ENCODE data around the gene URM1.
A peak's percentile ranks its signal among the peaks of the same experiment; 100 is the strongest.
"Not testable (repeated sequence)": the region's sequence is repeated elsewhere in the genome, so short reads cannot be mapped to it uniquely, and the experiment has no call there.

URM1 gene

DNA sequence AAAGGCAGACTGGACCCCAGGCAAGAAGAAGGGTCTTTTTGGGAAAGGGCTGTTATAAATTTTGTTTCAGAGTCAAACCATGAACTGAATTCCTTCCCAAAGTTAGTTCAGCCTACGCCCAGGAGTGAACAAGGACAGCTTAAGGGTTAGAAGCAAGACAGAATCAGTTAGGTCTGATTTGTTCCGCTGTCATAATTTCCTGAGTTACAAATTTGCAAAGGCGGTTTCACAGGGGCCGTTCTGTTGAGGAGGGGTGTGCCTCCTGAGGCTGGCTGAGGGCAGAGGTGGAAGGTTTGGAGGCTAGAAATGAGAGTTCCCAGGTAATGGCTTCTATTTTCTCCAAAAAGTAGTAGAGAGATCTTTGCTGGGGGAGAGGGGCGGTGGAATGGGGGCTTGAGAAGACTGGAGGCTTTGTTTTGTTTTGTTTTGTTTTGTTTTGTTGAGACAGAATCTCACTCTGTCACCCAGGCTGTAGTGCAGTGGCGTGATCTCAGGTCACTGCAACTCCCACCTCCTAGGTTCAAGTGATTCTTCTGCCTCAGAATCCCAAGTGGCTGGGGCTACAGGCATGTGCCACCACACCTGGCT is 45.4 kb downstream of the URM1 start:
- peak overlapping the region; percentile 38 to 73 (median 61) for H3K4me3 Mint-ChIP-seq
- H3K9me3 Mint-ChIP-seq: no peaks in the 10 kb centered on the region
- H3K27me3 Mint-ChIP-seq (ENCODE audit: low read depth): peaks cover 19% of the 10 kb centered on the region
- no peaks in the 10 kb centered on the region for H3K36me3 Mint-ChIP-seq (ENCODE audit: low read depth)
- peak overlapping the region; percentile 75 to 91 (median 76) for H3K27ac Mint-ChIP-seq
- peaks cover 10% of the 10 kb centered on the region for H3K4me1 Mint-ChIP-seq
- TF ChIP-seq, protein P1, sequence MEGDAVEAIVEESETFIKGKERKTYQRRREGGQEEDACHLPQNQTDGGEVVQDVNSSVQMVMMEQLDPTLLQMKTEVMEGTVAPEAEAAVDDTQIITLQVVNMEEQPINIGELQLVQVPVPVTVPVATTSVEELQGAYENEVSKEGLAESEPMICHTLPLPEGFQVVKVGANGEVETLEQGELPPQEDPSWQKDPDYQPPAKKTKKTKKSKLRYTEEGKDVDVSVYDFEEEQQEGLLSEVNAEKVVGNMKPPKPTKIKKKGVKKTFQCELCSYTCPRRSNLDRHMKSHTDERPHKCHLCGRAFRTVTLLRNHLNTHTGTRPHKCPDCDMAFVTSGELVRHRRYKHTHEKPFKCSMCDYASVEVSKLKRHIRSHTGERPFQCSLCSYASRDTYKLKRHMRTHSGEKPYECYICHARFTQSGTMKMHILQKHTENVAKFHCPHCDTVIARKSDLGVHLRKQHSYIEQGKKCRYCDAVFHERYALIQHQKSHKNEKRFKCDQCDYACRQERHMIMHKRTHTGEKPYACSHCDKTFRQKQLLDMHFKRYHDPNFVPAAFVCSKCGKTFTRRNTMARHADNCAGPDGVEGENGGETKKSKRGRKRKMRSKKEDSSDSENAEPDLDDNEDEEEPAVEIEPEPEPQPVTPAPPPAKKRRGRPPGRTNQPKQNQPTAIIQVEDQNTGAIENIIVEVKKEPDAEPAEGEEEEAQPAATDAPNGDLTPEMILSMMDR (IDR thresholded peaks at IDR 0.05; ENCODE audit: unreplicated experiment in 3 of 3): no peak

DNA sequence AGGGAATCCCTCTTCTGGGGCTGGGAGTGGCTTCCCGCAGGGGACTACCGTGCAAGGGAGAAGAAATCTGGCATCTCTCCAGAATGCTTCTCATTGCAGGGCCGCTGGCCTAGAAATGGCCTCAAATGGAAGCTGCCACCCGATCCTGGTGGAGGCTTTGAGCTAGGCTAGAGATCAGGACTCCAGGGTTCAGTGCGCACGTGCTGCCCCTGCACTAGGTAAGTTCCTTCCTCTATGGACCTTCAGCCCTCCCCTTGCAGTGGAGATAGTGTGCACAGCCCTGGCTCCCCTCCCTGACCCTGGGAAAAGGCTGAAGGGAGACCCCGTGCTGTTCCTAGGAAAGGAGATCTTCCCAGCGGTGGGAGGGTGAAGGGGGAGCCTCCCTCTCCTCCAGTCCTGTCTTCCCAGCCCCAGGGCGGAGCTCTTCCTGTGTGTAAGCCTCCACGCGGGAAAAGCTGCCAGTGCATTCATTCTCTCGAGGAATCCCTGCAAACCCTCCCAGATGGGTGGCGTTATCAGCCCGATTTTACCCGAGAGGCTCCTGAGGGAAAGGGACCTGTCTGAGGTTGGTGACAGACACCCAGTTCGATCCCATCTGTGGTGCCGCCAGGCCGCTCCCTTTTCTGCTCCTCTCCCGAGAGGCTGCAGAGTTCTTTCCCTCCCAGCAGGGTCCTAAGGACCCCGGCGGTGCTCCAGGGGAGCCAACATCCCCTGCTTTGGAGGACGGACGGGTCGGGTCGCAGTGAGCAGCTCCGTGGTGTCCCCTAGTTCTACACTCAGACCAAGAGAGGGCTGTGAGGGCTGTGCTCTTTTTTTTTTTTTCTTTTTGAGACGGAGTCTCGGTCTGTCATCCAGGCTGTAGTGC is 48.1 kb downstream of the URM1 start:
- Mint-ChIP-seq H3K36me3 (ENCODE audit: low read depth) (peaks cover under 1% of the 10 kb centered on the region), H3K27ac (peak overlapping the region in 1 of 3 experiments; percentile 65), H3K4me3 (peak overlapping the region; percentile 80 to 86 (median 84)), H3K4me1 (peaks cover 9% of the 10 kb centered on the region), H3K27me3 (ENCODE audit: low read depth) (peaks cover 10% of the 10 kb centered on the region), H3K9me3 (no peaks in the 10 kb centered on the region)
- TF ChIP-seq, protein P1 (IDR thresholded peaks at IDR 0.05; ENCODE audit: unreplicated experiment in 3 of 3): no peak

DNA sequence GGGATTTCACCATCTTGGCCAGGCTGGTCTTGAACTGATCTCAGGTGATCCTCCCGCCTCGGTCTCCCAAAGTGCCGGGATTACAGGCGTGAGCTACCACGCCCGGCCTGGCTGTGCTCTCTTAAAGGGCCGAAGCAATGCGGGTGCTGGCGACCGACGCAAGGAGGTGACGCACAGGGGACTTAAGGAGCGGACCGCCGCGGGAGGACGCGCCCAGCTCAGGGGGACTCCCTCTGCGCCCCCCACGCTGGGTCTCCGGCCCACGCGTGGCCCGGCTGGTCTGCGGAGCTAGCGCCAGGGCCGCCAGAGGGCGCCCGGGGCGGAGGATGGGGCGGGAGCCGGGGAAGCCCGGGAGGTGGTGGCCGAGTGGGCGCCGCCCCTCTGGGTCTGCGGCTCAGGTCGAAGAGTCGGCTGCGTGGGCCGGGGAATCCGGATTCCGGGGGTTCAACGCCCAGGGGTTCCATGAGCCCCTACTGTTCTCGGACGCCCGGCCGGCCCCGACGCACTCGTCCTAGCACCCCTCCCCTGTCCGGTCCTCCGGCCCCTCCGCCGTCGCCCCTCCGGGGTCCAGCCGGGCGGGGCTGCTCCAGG is 49.0 kb downstream of the URM1 start:
- TF ChIP-seq, protein P1 (IDR thresholded peaks at IDR 0.05; ENCODE audit: unreplicated experiment in 3 of 3): peak; percentile 78 to 93 (median 83)
- Mint-ChIP-seq H3K4me1 (peaks cover 9% of the 10 kb centered on the region), H3K4me3 (peak overlapping the region; percentile 80 to 86 (median 84)), H3K27ac (peak overlapping the region in 1 of 3 experiments; percentile 74), H3K27me3 (ENCODE audit: low read depth) (peaks cover 4% of the 10 kb centered on the region), H3K9me3 (no peaks in the 10 kb centered on the region), H3K36me3 (ENCODE audit: low read depth) (peaks cover 5% of the 10 kb centered on the region)

DNA sequence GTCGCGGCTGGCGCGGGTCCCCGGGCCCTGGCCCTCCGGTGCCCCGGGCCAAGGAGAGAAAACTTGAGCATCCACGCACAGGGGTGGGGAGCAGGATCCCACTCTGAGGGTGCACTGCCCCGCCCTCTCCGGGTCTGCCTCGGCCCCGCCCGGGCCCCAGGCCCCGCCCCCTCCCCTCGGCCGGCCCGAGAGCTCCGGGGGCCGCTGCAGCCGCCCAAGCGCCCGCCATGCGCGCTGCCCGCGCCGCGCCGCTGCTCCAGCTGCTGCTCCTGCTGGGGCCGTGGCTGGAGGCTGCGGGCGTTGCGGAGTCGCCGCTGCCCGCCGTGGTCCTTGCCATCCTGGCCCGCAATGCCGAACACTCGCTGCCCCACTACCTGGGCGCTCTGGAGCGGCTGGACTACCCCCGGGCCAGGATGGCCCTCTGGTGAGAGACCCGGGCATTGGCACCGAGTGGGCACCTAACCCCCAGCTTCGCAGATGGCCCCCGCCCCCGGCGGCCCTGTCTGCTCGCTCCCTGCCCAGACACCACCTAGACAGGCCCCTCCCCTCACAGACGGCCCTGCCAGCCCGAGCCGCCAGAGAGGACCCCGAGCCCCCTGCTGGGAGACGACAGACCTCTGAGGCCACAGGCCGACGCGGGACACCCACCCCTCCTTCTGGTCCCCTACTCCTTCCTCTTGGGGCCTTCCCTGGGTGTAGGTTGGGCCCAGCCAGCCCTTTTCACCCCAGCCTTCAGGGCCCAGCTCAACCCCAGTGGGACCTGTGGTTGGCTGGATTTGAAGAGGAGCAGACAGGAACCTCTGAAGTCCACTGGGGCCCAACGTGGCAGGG is 49.7 kb downstream of the URM1 start, which contains the start of gene CERCAM:
TSS of gene CERCAM (plus strand) at position 207 of the 831 bp plus-strand sequence. CDS start at position 228, 21 bp downstream.
- H3K27ac Mint-ChIP-seq: peak within 1 kb of the TSS in 1 of 3 experiments; percentile 74
- H3K27me3 Mint-ChIP-seq (ENCODE audit: low read depth): peaks cover 4% of the 10 kb centered on the region
- peaks cover 5% of the 10 kb centered on the region for H3K36me3 Mint-ChIP-seq (ENCODE audit: low read depth)
- H3K9me3 Mint-ChIP-seq: no peaks in the 10 kb centered on the region
- TF ChIP-seq, protein P1 (IDR thresholded peaks at IDR 0.05; ENCODE audit: unreplicated experiment in 3 of 3): peak in 2 of 3 experiments; percentile 4 to 13
- H3K4me3 Mint-ChIP-seq: peak within 1 kb of the TSS; percentile 85 to 87 (median 86)
- peaks cover 9% of the 10 kb centered on the region for H3K4me1 Mint-ChIP-seq

DNA sequence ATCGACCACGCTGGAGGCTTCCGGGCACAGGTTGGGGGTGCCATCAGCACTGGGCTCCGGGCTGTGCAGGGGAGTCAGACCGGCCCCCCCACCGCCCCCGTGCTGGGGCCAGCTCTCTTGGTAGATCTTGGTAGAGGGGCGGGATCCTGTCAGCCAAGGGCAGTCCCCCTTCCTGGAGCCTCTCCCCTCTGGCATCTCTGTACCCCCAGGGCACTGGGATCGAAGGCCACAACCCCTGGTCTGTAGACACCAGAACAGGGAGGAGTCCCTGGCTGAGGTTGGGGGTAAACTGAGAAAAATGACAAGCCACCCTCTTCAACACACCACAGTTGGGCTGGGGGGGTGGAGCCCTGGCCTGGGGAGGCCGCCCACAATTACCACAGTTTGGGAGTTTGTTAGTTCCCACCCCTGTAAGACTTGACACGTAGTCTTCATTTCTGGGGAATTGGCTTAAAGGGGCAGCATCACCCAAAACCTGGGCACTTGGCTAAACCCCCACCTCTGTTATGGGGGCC is 50.4 kb downstream of the URM1 start:
- peaks cover 2% of the 10 kb centered on the region for H3K4me1 Mint-ChIP-seq
- TF ChIP-seq, protein P1 (IDR thresholded peaks at IDR 0.05; ENCODE audit: unreplicated experiment in 3 of 3): no peak

DNA sequence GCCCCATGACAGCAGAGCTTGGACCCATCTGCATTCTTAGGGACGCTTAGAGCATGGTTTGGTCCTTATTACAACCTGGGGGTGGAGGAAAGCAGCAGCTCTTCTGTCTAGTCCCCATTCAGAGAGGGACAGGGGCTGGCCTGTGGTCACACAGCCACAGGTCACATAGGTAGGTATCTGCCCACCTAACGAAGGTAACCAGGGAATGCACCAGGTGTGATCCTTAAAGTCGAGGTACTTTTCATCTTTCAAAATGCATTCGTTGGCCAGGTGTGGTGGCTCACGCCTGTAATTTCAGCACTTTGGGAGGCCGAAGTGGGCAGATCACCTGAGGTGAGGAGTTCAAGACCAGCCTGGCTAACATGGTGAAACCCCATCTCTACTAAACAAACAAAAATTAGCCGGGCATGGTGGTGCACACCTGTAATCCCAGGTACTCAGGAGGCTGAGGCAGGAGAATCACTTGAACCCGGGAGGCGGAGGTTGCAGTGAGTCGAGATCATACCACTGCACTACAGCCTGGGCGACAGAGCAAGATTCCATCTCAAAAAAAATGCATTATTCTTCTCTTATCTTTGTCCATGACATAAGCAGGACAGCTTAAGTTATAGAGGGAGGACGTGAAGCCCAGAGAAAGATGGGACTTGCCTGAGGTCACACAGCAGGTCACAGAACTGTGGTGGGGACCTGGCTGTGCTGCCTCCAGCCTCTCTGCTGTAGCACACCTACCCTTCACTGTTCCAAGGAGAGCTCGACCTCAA is 51.0 kb downstream of the URM1 start:
- H3K9me3 Mint-ChIP-seq; H3K4me1 Mint-ChIP-seq; H3K27ac Mint-ChIP-seq; H3K27me3 Mint-ChIP-seq (ENCODE audit: low read depth): not testable (repeated sequence)
- Mint-ChIP-seq H3K4me3 (peak overlapping the region; percentile 85 to 87 (median 86)), H3K36me3 (ENCODE audit: low read depth) (peaks cover 10% of the 10 kb centered on the region)

More for the DNA sequence above, 50.4 kb downstream of the URM1 start:
- H3K36me3 Mint-ChIP-seq (ENCODE audit: low read depth): peaks cover 7% of the 10 kb centered on the region
- H3K27me3 Mint-ChIP-seq (ENCODE audit: low read depth): peaks cover 4% of the 10 kb centered on the region
- peak overlapping the region; percentile 85 to 87 (median 86) for H3K4me3 Mint-ChIP-seq
- H3K27ac Mint-ChIP-seq: no peak overlapping the region
- no peaks in the 10 kb centered on the region for H3K9me3 Mint-ChIP-seq

Data from nephron (organoid).